Stimulated activated CD8-positive, alpha-beta memory T cell treated with anti-CD3 and anti-CD28 coated beads, Interleukin-7, amount 100 ng/mL, for 4 hours (primary cell): ENCODE data around the gene ANKRD24.
A peak's percentile ranks its signal among the peaks of the same experiment; 100 is the strongest.
"Not testable (repeated sequence)": the region's sequence is repeated elsewhere in the genome, so short reads cannot be mapped to it uniquely, and the experiment has no call there.

Experiments used
- DNase-seq, 2 donors: peaks; one replicate each; pipeline ENCODE4 v3.0.0-alpha.2; 2020; ENCODE audit warnings: low read depth in 2 of 2

Gene ANKRD24

GRCh38 chr19:4197625-4198466, 15.4 kb downstream of the ANKRD24 start:
- no peak for DNase-seq

GRCh38 chr19:4198467-4199126, 16.1 kb downstream of the ANKRD24 start:
- no peak for DNase-seq

GRCh38 chr19:4199699-4200293, 17.3 kb downstream of the ANKRD24 start:
- no peak for DNase-seq

- DNase-seq = no peak
These were observed 18.6 kb downstream of the ANKRD24 start for GRCh38 chr19:4200940-4201542.

GRCh38 chr19:4201798-4202197, 19.3 kb downstream of the ANKRD24 start:
- DNase-seq = no peak

GRCh38 chr19:4206818-4207484, 24.5 kb downstream of the ANKRD24 start:
- DNase-seq = no peak

GRCh38 chr19:4208385-4209094, 26.1 kb downstream of the ANKRD24 start:
- DNase-seq = no peak

- DNase-seq = no peak
These were observed 27.8 kb downstream of the ANKRD24 start for GRCh38 chr19:4210166-4210731.

GRCh38 chr19:4213116-4213515, 30.6 kb downstream of the ANKRD24 start:
- no peak for DNase-seq

GRCh38 chr19:4215807-4216206, 33.3 kb downstream of the ANKRD24 start:
- DNase-seq = no peak

- DNase-seq = no peak
These were observed 34.4 kb downstream of the ANKRD24 start for GRCh38 chr19:4216846-4217245.

- no peak for DNase-seq
These were observed 35.2 kb downstream of the ANKRD24 start for GRCh38 chr19:4217429-4218264.

- DNase-seq = not testable (repeated sequence)
These were observed 36.0 kb downstream of the ANKRD24 start for GRCh38 chr19:4218523-4218922.

GRCh38 chr19:4220188-4220587, 37.7 kb downstream of the ANKRD24 start:
- DNase-seq = no peak

- no peak for DNase-seq
These were observed 42.0 kb downstream of the ANKRD24 start for GRCh38 chr19:4224470-4224869.

- DNase-seq = no peak
These were observed 43.4 kb downstream of the ANKRD24 start for GRCh38 chr19:4225885-4226284.

- no peak for DNase-seq
These were observed 45.3 kb downstream of the ANKRD24 start for GRCh38 chr19:4227771-4228170.

- no peak for DNase-seq
These were observed 46.3 kb downstream of the ANKRD24 start for GRCh38 chr19:4228765-4229178.

- DNase-seq = peak in 1 of 2 donors; percentile 26
These were observed 46.9 kb downstream of the ANKRD24 start, which contains the start of gene EBI3 for GRCh38 chr19:4229179-4229931. Gene EBI3, plus strand, starts transcription at chr19:4229523. Its CDS starts 28 bp downstream, at chr19:4229551.
